ENCODE data around the gene MRPL45. TPM values are rescaled to one million over a fixed set of nuclear protein-coding genes. Genes with fewer than 3 reads are reported as not detected.
"Not testable (repeated sequence)": the region's sequence is repeated elsewhere in the genome, so short reads cannot be mapped to it uniquely, and the experiment has no call there.

Gene MRPL45
- total and polyA plus RNA-seq, 7 experiments from 2014 or later, result 15.7 to 41.6 (median 23.7) TPM

- peak overlapping the region in 9 of 10 donors; percentile 29 to 95 (median 91) for H3K4me3 Mint-ChIP-seq
- intact Hi-C loops (cut with micrococcal nuclease), result loop anchor here (2.0 to 5.0 kb wide), 2 partner anchors 55 to 57 kb away; partner anchors contain the start of gene SOCS7 (in 2 of the 2)
- CTCF ChIA-PET; H3K36me3 Mint-ChIP-seq; POLR2A ChIA-PET; H3K4me1 ChIP-seq (ENCODE audit: control insufficient read depth in 2 of 2, insufficient read depth in 2 of 2, low read length in 2 of 2); H3K27me3 ChIP-seq (ENCODE audit: control insufficient read depth in 2 of 2, insufficient read depth in 2 of 2, low read length in 2 of 2); ATAC-seq; H3K4me3 ChIP-seq (ENCODE audit: low read length); H3K9me3 ChIP-seq (ENCODE audit: control insufficient read depth in 2 of 3, low read length in 3 of 3); H3K9me3 Mint-ChIP-seq; H3K36me3 ChIP-seq (ENCODE audit: control insufficient read depth in 2 of 3, insufficient read depth in 3 of 3, low read length in 3 of 3); H3K27ac ChIP-seq (ENCODE audit: low read depth, low read length); H3K27me3 Mint-ChIP-seq: not testable (repeated sequence)
- peaks cover 0 to 16% (median 12%) of the 10 kb centered on the region in 7 donors for H3K4me1 Mint-ChIP-seq
- peak in 4 of 9 donors; percentile 1 to 7 (median 3) for DNase-seq
- peak overlapping the region in 7 of 9 donors; percentile 57 to 98 (median 78) for H3K27ac Mint-ChIP-seq
Measured at GRCh38 chr17:38295602-38296365, 1.2 kb upstream of the MRPL45 start.

GRCh38 chr17:38315497-38315896, 18.5 kb downstream of the MRPL45 start:
- no peaks in the 10 kb centered on the region for H3K27me3 ChIP-seq (ENCODE audit: control insufficient read depth in 2 of 2, insufficient read depth in 2 of 2, low read length in 2 of 2)
- no peaks in the 10 kb centered on the region for H3K27me3 Mint-ChIP-seq
- H3K4me3 Mint-ChIP-seq, result no peak overlapping the region
- H3K4me3 ChIP-seq (ENCODE audit: low read length), result no peak overlapping the region
- no peak for DNase-seq
- no peak overlapping the region for H3K27ac ChIP-seq (ENCODE audit: low read depth, low read length)
- H3K9me3 Mint-ChIP-seq, result no peaks in the 10 kb centered on the region
- no peaks in the 10 kb centered on the region for H3K9me3 ChIP-seq (ENCODE audit: control insufficient read depth in 2 of 3, low read length in 3 of 3)
- H3K36me3 Mint-ChIP-seq, result peaks cover 4 to 34% (median 20%) of the 10 kb centered on the region in 5 donors
- H3K4me1 ChIP-seq (ENCODE audit: control insufficient read depth in 2 of 2, insufficient read depth in 2 of 2, low read length in 2 of 2), result no peaks in the 10 kb centered on the region
- POLR2A ChIA-PET, result no interaction called here
- H3K4me1 Mint-ChIP-seq, result peaks cover 0 to 4% (median 0%) of the 10 kb centered on the region in 7 donors
- CTCF ChIA-PET, result no interaction called here
- ATAC-seq, result no peak
- H3K27ac Mint-ChIP-seq, result no peak overlapping the region
- intact Hi-C loops (cut with micrococcal nuclease), result no loop called here
- peaks cover 0 to 22% (median 0%) of the 10 kb centered on the region in 3 experiments for H3K36me3 ChIP-seq (ENCODE audit: control insufficient read depth in 2 of 3, insufficient read depth in 3 of 3, low read length in 3 of 3)

GRCh38 chr17:38317081-38317480, 20.1 kb downstream of the MRPL45 start:
- Histone ChIP-seq H3K27me3 (ENCODE audit: control insufficient read depth in 2 of 2, insufficient read depth in 2 of 2, low read length in 2 of 2) (no peaks in the 10 kb centered on the region), H3K4me3 (ENCODE audit: low read length) (no peak overlapping the region), H3K36me3 (ENCODE audit: control insufficient read depth in 2 of 3, insufficient read depth in 3 of 3, low read length in 3 of 3) (peaks cover 0 to 27% (median 0%) of the 10 kb centered on the region in 3 experiments), H3K4me1 (ENCODE audit: control insufficient read depth in 2 of 2, insufficient read depth in 2 of 2, low read length in 2 of 2) (no peaks in the 10 kb centered on the region), H3K27ac (ENCODE audit: low read depth, low read length) (no peak overlapping the region), H3K9me3 (ENCODE audit: control insufficient read depth in 2 of 3, low read length in 3 of 3) (no peaks in the 10 kb centered on the region)
- H3K9me3 Mint-ChIP-seq, result no peaks in the 10 kb centered on the region
- intact Hi-C loops (cut with micrococcal nuclease), result no loop called here
- ChIA-PET CTCF (interaction anchor here (1.2 kb wide), 1 partner anchor 19 kb away, joined by 3 read pairs; no protein-coding TSS in a partner anchor), POLR2A (no interaction called here)
- H3K36me3 Mint-ChIP-seq, result peaks cover 9 to 38% (median 28%) of the 10 kb centered on the region in 5 donors
- no peak overlapping the region for H3K27ac Mint-ChIP-seq
- peaks cover 0 to 4% (median 0%) of the 10 kb centered on the region in 7 donors for H3K4me1 Mint-ChIP-seq
- ATAC-seq, result no peak
- no peaks in the 10 kb centered on the region for H3K27me3 Mint-ChIP-seq
- no peak for DNase-seq
- H3K4me3 Mint-ChIP-seq, result no peak overlapping the region

- Mint-ChIP-seq H3K27ac (no peak overlapping the region), H3K9me3 (no peaks in the 10 kb centered on the region), H3K4me1 (peaks cover 0 to 4% (median 0%) of the 10 kb centered on the region in 7 donors), H3K4me3 (no peak overlapping the region), H3K27me3 (no peaks in the 10 kb centered on the region), H3K36me3 (peaks cover 11 to 35% (median 21%) of the 10 kb centered on the region in 5 donors)
- intact Hi-C loops (cut with micrococcal nuclease), result loop anchor here in 1 of 2 donors (5.0 kb wide), 1 partner anchor 618 kb away; no protein-coding TSS in a partner anchor
- POLR2A ChIA-PET, result no interaction called here
- CTCF ChIA-PET, result interaction anchor here (1.2 kb wide), 2 partner anchors 10 to 102 kb away, joined by 3 read pairs; no protein-coding TSS in a partner anchor
- ATAC-seq (no peak), DNase-seq (no peak)
- Histone ChIP-seq H3K27ac (ENCODE audit: low read depth, low read length) (no peak overlapping the region), H3K4me1 (ENCODE audit: control insufficient read depth in 2 of 2, insufficient read depth in 2 of 2, low read length in 2 of 2) (no peaks in the 10 kb centered on the region), H3K4me3 (ENCODE audit: low read length) (no peak overlapping the region), H3K36me3 (ENCODE audit: control insufficient read depth in 2 of 3, insufficient read depth in 3 of 3, low read length in 3 of 3) (peaks cover 0 to 42% (median 0%) of the 10 kb centered on the region in 3 experiments), H3K27me3 (ENCODE audit: control insufficient read depth in 2 of 2, insufficient read depth in 2 of 2, low read length in 2 of 2) (no peaks in the 10 kb centered on the region), H3K9me3 (ENCODE audit: control insufficient read depth in 2 of 3, low read length in 3 of 3) (no peaks in the 10 kb centered on the region)
Measured at GRCh38 chr17:38320482-38320881, 23.5 kb downstream of the MRPL45 start.

GRCh38 chr17:38322156-38322779, 25.3 kb downstream of the MRPL45 start:
- Mint-ChIP-seq H3K27me3 (no peaks in the 10 kb centered on the region), H3K36me3 (peaks cover 5 to 25% (median 16%) of the 10 kb centered on the region in 5 donors), H3K9me3 (no peaks in the 10 kb centered on the region), H3K4me1 (peaks cover 4 to 15% (median 9%) of the 10 kb centered on the region in 7 donors), H3K27ac (no peak overlapping the region), H3K4me3 (no peak overlapping the region)
- H3K27ac ChIP-seq (ENCODE audit: low read depth, low read length), result no peak overlapping the region
- H3K36me3 ChIP-seq (ENCODE audit: control insufficient read depth in 2 of 3, insufficient read depth in 3 of 3, low read length in 3 of 3), result peaks cover 0 to 36% (median 0%) of the 10 kb centered on the region in 3 experiments
- H3K27me3 ChIP-seq (ENCODE audit: control insufficient read depth in 2 of 2, insufficient read depth in 2 of 2, low read length in 2 of 2), result no peaks in the 10 kb centered on the region
- intact Hi-C loops (cut with micrococcal nuclease), result loop anchor here in 1 of 2 donors (5.0 kb wide), 1 partner anchor 620 kb away; no protein-coding TSS in a partner anchor
- H3K9me3 ChIP-seq (ENCODE audit: control insufficient read depth in 2 of 3, low read length in 3 of 3), result no peaks in the 10 kb centered on the region
- ChIA-PET CTCF (interaction anchor here (0.7 to 1.1 kb wide), 3 partner anchors 9 to 91 kb away, joined by 3 to 6 read pairs (median 3); no protein-coding TSS in a partner anchor), POLR2A (no interaction called here)
- H3K4me3 ChIP-seq (ENCODE audit: low read length), result no peak overlapping the region
- peak; percentile 90 for ATAC-seq
- peak; percentile 43 to 76 (median 58) for DNase-seq
- H3K4me1 ChIP-seq (ENCODE audit: control insufficient read depth in 2 of 2, insufficient read depth in 2 of 2, low read length in 2 of 2), result no peaks in the 10 kb centered on the region

- Mint-ChIP-seq H3K36me3 (peaks cover 5 to 24% (median 16%) of the 10 kb centered on the region in 5 donors), H3K9me3 (no peaks in the 10 kb centered on the region)
Measured at GRCh38 chr17:38322897-38323296, 25.9 kb downstream of the MRPL45 start.

More at GRCh38 chr17:38322897-38323296, 25.9 kb downstream of the MRPL45 start:
- Mint-ChIP-seq H3K27me3 (peaks cover 0 to 1% (median 0%) of the 10 kb centered on the region in 5 donors), H3K4me3 (no peak overlapping the region), H3K4me1 (peaks cover 4 to 18% (median 10%) of the 10 kb centered on the region in 7 donors), H3K27ac (no peak overlapping the region)
- Histone ChIP-seq H3K9me3 (ENCODE audit: control insufficient read depth in 2 of 3, low read length in 3 of 3) (no peaks in the 10 kb centered on the region), H3K27ac (ENCODE audit: low read depth, low read length) (no peak overlapping the region), H3K27me3 (ENCODE audit: control insufficient read depth in 2 of 2, insufficient read depth in 2 of 2, low read length in 2 of 2) (no peaks in the 10 kb centered on the region), H3K4me3 (ENCODE audit: low read length) (no peak overlapping the region), H3K4me1 (ENCODE audit: control insufficient read depth in 2 of 2, insufficient read depth in 2 of 2, low read length in 2 of 2) (no peaks in the 10 kb centered on the region), H3K36me3 (ENCODE audit: control insufficient read depth in 2 of 3, insufficient read depth in 3 of 3, low read length in 3 of 3) (peaks cover 0 to 35% (median 0%) of the 10 kb centered on the region in 3 experiments)
- ATAC-seq (no peak), DNase-seq (no peak)
- ChIA-PET POLR2A (no interaction called here), CTCF (no interaction called here)
- intact Hi-C loops (cut with micrococcal nuclease), result loop anchor here in 1 of 2 donors (5.0 kb wide), 1 partner anchor 621 kb away; no protein-coding TSS in a partner anchor
